Mucosa of rectum (tissue), 2 donors: ENCODE data around the gene PLS3.
"Not testable (repeated sequence)": the region's sequence is repeated elsewhere in the genome, so short reads cannot be mapped to it uniquely, and the experiment has no call there.

ENCODE experiments used
- H3K27ac ChIP-seq, 2 donors: one replicate each; pipeline ENCODE4 v1.7.0; 2013; ENCODE audit warnings: inconsistent platforms in 2 of 2, low read depth in 2 of 2, low read length in 2 of 2
- H3K27me3 ChIP-seq, 2 donors: one replicate each; pipeline ENCODE4 v1.7.0; 2013; ENCODE audit warnings: low read length in 2 of 2; ENCODE audit not compliant: control insufficient read depth in 2 of 2, insufficient read depth in 2 of 2
- H3K36me3 ChIP-seq, 2 donors: one replicate each; pipeline ENCODE4 v1.7.0; 2013; ENCODE audit warnings: low read length in 2 of 2; ENCODE audit not compliant: control insufficient read depth in 2 of 2, insufficient read depth in 2 of 2
- H3K4me1 ChIP-seq, 2 donors: one replicate each; pipeline ENCODE4 v1.7.0; 2013; ENCODE audit warnings: low read length in 2 of 2, mild to moderate bottlenecking in 1 of 2; ENCODE audit not compliant: control insufficient read depth in 2 of 2, insufficient read depth in 2 of 2
- H3K4me3 ChIP-seq, 2 donors: one replicate each; pipeline ENCODE4 v1.7.0; 2013; ENCODE audit warnings: low read length in 2 of 2
- H3K9ac ChIP-seq, 2 donors: one replicate each; pipeline ENCODE4 v1.7.0; 2013; ENCODE audit warnings: low read length in 2 of 2, low read depth in 1 of 2, mild to moderate bottlenecking in 1 of 2
- H3K9me3 ChIP-seq, 2 donors: one replicate each; pipeline ENCODE4 v1.7.0; 2013; ENCODE audit warnings: low read length in 2 of 2; ENCODE audit not compliant: control insufficient read depth in 2 of 2
- donor health status: healthy.
- donor health status: Normal muscosa, but diverticular disease.

PLS3 gene

DNA sequence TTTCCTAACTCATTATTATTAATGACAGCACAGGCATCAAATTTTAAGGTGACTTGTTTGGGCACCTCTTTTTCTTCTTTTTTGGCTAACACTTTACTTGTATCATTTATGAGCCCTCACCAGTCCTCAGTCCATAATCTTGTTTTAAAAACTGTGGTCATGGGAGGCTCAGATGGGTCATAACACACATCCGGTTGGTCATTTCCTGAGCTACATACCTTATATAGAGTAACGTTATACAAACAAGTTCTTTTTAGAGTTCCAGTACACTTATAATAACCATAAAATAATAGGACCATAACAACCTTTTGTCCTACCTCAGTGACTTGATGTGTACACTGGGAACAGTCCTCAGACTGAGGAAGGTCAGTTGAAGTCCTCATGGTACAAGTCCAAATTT, 21.1 kb upstream of the PLS3 start:
- no peaks in the 10 kb centered on the region for H3K9me3 ChIP-seq
- H3K27me3 ChIP-seq: no peaks in the 10 kb centered on the region
- no peaks in the 10 kb centered on the region for H3K36me3 ChIP-seq
- H3K4me3 ChIP-seq: no peak overlapping the region
- H3K9ac ChIP-seq: no peak overlapping the region
- no peak overlapping the region for H3K27ac ChIP-seq
- no peaks in the 10 kb centered on the region for H3K4me1 ChIP-seq

DNA sequence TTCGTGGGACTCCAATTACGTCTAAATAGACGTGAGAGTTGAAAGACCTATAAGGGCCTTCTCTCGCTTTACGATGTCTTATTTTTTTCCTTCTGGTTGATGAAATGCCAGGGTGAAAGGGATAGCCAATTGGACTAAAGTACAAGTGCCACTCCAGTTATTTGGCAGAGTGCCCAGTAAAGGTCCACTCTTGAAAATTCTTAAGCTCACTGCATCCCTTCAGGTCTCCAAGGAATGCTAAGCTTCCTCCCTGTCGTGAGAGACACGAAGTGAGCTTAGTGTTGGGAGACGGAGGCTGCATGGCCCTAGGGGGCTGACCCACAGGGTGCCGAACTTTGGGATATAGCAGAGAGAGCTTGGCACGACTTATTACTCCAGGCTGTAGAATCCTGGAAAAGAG, 19.9 kb upstream of the PLS3 start:
- not testable (repeated sequence) for H3K4me3 ChIP-seq, H3K27ac ChIP-seq, H3K36me3 ChIP-seq, H3K27me3 ChIP-seq, H3K9me3 ChIP-seq, H3K4me1 ChIP-seq, H3K9ac ChIP-seq

DNA sequence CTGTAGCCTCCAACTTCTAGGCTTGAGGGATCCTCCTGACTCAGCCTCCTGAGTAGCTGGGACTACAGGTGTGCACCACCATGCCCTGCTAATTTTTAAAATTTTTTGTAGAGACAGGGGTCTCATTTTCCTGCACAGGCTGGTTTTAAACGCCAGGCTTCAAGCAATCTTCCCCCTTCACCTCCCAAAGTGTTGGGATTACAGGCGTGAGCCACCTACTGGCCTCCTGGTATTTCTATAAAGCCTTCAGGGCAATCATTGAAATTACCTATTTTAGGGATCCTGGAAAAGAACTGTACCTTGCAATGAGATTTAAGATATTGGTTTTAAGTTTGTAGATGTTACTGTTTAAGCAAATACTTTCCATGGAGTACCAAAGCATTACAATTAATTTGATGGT, 13.5 kb upstream of the PLS3 start:
- no peaks in the 10 kb centered on the region for H3K27me3 ChIP-seq
- no peak overlapping the region for H3K4me3 ChIP-seq

DNA sequence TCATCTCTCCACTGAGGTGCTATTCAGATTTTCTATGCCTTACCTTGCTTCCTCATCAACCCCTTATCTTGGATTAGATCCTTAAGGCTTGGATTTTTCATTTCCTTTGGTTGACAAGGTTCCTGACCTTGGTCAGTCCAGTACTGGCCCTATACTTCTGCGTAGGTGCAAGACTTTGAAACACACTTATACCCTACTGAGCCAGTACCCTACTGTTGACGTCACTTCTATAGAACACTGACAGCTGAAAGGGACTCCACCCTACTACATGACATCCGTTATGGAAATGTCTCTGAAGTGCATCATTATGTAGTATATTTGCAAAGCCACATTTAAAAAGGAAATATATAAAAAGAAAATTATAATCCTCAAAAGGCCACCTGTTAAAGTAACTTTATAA, 12.0 kb upstream of the PLS3 start:
- Histone ChIP-seq H3K27me3 (no peaks in the 10 kb centered on the region), H3K9me3 (no peaks in the 10 kb centered on the region), H3K36me3 (no peaks in the 10 kb centered on the region), H3K27ac (no peak overlapping the region), H3K9ac (no peak overlapping the region), H3K4me3 (no peak overlapping the region), H3K4me1 (no peaks in the 10 kb centered on the region)

More for the DNA sequence above, 13.5 kb upstream of the PLS3 start:
- no peaks in the 10 kb centered on the region for H3K9me3 ChIP-seq
- H3K36me3 ChIP-seq: no peaks in the 10 kb centered on the region
- no peak overlapping the region for H3K9ac ChIP-seq
- no peaks in the 10 kb centered on the region for H3K4me1 ChIP-seq
- H3K27ac ChIP-seq: no peak overlapping the region

DNA sequence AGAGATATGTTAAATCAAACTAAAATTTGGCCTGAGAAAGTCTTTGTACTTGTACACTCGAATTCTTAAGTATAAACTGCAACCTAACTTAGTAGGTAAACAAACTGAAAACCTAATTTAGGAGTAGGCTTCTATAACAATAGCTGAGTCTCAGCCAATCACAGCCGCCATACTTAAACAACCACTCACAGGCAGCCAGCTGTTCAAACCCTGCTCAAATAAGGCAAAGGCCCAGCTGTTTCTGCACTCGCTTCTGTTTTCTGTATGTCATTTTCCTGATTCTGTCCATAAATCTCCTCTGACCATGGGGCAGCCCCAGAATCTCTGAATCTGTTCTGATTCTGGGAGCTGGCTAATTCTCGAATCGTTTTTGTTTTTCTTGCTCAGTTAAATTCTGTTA, 7.8 kb upstream of the PLS3 start:
- H3K27me3 ChIP-seq: peaks cover 0 to 4% of the 10 kb centered on the region in 2 donors
- no peaks in the 10 kb centered on the region for H3K36me3 ChIP-seq
- H3K4me1 ChIP-seq: no peaks in the 10 kb centered on the region
- H3K9ac ChIP-seq: no peak overlapping the region
- no peak overlapping the region for H3K27ac ChIP-seq
- no peak overlapping the region for H3K4me3 ChIP-seq
- H3K9me3 ChIP-seq: no peaks in the 10 kb centered on the region

DNA sequence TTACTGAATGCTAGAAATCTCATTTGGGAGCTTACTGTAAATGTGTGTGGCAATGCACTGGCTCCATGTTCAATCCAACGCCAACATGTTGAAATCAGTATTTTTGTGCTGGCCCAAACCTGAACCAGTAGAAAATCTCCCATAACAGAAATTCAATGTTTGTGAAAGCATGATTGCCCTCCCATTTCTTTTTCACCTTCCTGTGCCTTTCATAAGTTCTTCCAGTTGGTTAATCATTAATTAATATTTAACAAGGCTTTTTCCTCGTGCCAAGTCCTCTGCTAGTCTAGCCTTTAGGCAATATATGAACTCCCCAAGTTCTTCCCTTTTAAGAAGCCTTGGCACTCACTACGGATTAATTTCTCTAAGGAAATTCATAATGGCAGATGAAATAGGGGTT, 1.3 kb upstream of the PLS3 start:
- H3K27ac ChIP-seq: no peak overlapping the region
- H3K9me3 ChIP-seq: no peaks in the 10 kb centered on the region
- peaks cover 3 to 5% of the 10 kb centered on the region in 2 donors for H3K4me1 ChIP-seq
- no peaks in the 10 kb centered on the region for H3K36me3 ChIP-seq
- no peak overlapping the region for H3K9ac ChIP-seq
- no peak overlapping the region for H3K4me3 ChIP-seq
- peaks cover 6 to 18% of the 10 kb centered on the region in 2 donors for H3K27me3 ChIP-seq

DNA sequence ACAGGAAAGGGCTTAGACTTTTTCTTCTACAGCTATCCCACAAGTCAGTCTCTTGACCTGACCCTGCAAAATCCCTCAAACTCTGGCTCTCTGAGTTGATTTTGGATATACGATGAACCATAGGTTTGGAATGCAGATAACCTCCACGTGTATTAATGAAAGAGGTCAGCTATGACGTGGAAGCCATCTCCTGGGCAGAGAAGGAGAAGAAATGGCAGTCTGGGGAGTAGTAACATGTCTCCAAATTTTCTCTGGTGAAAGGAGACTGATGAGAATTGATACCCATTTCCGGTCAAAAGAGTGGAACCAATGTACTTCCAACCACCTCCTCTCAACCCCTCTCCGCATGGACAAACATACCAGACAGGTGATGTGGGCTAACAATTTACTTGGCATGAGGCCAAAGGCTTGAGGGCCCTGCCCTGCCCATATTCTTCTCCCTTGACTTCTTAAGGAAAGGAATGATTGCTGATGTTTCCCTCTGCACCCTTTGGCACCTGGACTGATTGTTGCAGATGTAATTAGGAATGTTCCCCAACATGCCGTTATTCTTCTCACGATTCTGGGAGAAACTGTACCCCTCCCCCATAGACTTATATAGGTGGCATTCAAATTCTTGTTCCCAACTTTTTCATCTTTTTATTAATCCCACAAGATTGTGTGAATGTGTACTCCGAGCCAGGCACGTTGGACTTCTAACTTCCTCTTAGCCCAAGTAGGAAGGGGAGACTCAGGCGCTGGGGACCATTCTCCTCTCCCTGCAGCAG, 580 bp upstream of the PLS3 start:
- H3K9ac ChIP-seq: no peak overlapping the region

DNA sequence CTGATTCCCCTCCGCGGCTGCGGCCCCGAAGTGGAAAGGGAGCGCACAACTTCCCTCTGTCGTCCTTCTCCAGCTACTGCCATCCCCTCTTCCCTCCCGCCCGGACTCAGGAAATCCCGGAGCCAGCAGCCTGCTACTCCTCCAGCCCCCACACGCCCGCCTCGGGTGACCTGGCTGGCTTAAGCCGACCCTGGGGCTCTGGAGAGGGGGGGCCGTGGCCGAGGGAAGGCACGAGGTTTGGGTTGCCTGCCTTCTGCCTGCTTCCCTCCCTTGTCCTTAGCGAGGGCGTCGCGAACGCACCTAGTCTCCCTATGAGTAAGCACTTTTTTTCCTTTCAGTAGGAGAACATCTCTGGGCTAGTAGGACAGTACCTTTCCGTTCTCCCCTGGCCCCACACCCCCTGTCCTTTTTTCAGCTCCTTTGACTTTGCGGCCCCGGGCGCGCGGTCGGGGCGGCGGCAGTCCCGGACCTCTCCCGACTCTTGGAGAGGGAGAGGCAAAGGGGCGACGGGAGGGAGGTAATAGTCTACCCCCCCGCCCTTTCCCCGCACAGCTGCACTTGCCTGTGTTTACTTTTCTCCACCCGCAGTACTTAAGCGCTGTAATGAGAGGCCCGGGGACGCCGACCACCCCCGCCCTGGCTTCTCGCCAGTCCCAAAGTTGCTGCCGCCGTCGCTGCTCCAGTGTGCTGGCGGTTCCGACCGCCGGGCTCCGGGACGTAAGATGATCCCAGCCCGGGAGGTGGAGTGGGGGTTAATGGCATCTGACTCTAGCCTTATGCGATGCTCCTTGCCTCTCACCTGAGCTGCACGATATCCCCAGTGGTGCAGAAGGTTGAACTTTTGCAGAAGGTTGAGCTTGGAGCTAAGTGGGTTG, 868 bp downstream of the PLS3 start:
- H3K27me3 ChIP-seq: peaks cover 6 to 15% of the 10 kb centered on the region in 2 donors
- H3K27ac ChIP-seq: peak overlapping the region; percentile 59 to 71
- H3K36me3 ChIP-seq: no peaks in the 10 kb centered on the region
- H3K4me3 ChIP-seq: peak overlapping the region; percentile 67
- H3K9me3 ChIP-seq: no peaks in the 10 kb centered on the region
- H3K4me1 ChIP-seq: peaks cover 3 to 5% of the 10 kb centered on the region in 2 donors
- peak overlapping the region; percentile 38 to 64 for H3K9ac ChIP-seq

More for the DNA sequence above, 580 bp upstream of the PLS3 start:
- H3K4me3 ChIP-seq: peak overlapping the region; percentile 67
- no peaks in the 10 kb centered on the region for H3K9me3 ChIP-seq
- H3K27me3 ChIP-seq: peaks cover 6 to 18% of the 10 kb centered on the region in 2 donors
- peaks cover 3 to 5% of the 10 kb centered on the region in 2 donors for H3K4me1 ChIP-seq
- peak overlapping the region; percentile 59 to 71 for H3K27ac ChIP-seq
- no peaks in the 10 kb centered on the region for H3K36me3 ChIP-seq

DNA sequence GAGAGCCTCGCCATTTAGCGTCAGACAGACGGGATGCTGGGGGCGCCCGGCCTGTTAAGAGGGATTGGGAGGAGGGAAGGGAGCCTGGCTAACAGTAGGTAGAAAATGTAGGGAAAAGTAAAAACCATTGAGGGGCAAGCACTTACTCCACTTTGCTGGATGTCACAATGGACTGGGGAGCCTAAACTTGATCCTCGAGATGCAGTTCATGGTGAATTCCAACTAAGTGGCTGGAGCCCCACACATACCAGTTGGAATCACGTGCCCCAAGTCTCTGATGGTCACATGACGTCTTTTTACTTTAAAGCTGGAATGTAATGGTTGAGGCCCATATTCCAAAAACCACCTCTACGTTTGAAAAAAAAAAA, 1.5 kb downstream of the PLS3 start:
- Histone ChIP-seq H3K27ac (peak overlapping the region in 1 of 2 donors; percentile 71), H3K27me3 (peaks cover 6 to 15% of the 10 kb centered on the region in 2 donors), H3K9me3 (no peaks in the 10 kb centered on the region), H3K4me1 (peaks cover 3 to 5% of the 10 kb centered on the region in 2 donors), H3K9ac (peak overlapping the region in 1 of 2 donors; percentile 64), H3K4me3 (peak overlapping the region; percentile 67), H3K36me3 (no peaks in the 10 kb centered on the region)

DNA sequence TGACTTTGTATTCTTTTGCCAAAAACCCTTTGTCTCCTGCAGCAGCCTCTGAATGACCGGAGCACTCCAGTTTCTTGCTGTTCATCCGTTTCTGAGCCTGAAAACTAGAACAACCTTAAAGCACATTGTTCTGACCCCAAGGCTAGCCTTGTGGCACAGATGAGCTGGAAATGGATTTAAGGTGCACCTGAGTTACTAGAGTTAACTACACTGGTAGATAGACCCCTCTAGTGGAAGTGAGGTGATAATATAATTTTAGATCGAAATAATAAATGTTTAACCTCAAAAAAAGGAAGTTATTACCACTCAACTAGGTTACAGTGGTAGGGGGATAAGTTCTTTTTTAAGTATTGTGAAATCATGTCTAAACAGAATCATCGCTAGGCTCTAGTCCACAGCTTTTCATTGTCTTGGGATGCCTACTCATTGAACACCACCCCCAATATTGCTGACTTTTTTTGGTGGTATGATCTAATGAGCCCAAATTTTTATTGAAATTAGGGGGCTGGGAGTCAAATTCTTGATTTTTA, 2.7 kb downstream of the PLS3 start:
- peaks cover 6 to 15% of the 10 kb centered on the region in 2 donors for H3K27me3 ChIP-seq
- no peak overlapping the region for H3K27ac ChIP-seq
- no peak overlapping the region for H3K4me3 ChIP-seq
- no peak overlapping the region for H3K9ac ChIP-seq
- no peaks in the 10 kb centered on the region for H3K9me3 ChIP-seq
- H3K4me1 ChIP-seq: peaks cover 3 to 5% of the 10 kb centered on the region in 2 donors
- no peaks in the 10 kb centered on the region for H3K36me3 ChIP-seq
